Uterus (tissue), 4 donors: Measurements from ENCODE around the gene TLL1. TPM values are rescaled to one million over a fixed set of nuclear protein-coding genes. Genes with fewer than 3 reads are reported as not detected.

ENCODE experiments used
- DNase-seq, 2 donors: peaks; one replicate each; pipeline ENCODE4 v3.0.0-alpha.2; 2019 to 2020
- H3K27ac ChIP-seq, 2 donors: fragments of 200-600 bp; sonication (generic); 1 replicate in 1 of 2; 2 replicates in 1 of 2; pipeline ENCODE4 v1.5.1; 2016 to 2018
- H3K27me3 ChIP-seq, 2 donors: fragments of 200-600 bp; sonication (generic); one replicate each; pipeline ENCODE4 v1.5.1; 2018 to 2019; ENCODE audit warnings: control low read depth in 1 of 2
- H3K36me3 ChIP-seq, 2 donors: fragments of 200-600 bp; sonication (generic); one replicate each; pipeline ENCODE4 v1.5.1; 2019; ENCODE audit warnings: control low read depth in 1 of 2
- H3K4me1 ChIP-seq, 2 donors: fragments of 200-600 bp; sonication (generic); one replicate each; pipeline ENCODE4 v1.5.1; 2018 to 2019; ENCODE audit warnings: control low read depth in 1 of 2
- H3K4me3 ChIP-seq, 2 donors: fragments of 200-600 bp; sonication (generic); 1 replicate in 1 of 2; 2 replicates in 1 of 2; pipeline ENCODE4 v1.5.1; 2018 to 2019; ENCODE audit warnings: mild to moderate bottlenecking in 1 of 2
- H3K9me3 ChIP-seq, 2 donors: fragments of 200-600 bp; sonication (generic); one replicate each; pipeline ENCODE4 v1.5.1; 2019; ENCODE audit warnings: control low read depth in 1 of 2
- POLR2A ChIP-seq, 2 donors: fragments of 450-650 bp; IDR thresholded peaks; one replicate each; pipeline ENCODE4 v1.6.1; 2016; ENCODE audit warnings: antibody characterized with exemption in 2 of 2, mild to moderate bottlenecking in 1 of 2, moderate library complexity in 1 of 2
- intact Hi-C: fragments of 100-400 bp; cut with DNase I; formaldehyde crosslinking; loops from one replicate; pipeline ENCODE4 v1.15.1; 2023; ENCODE audit warnings: low total_unique reads
- total RNA-seq, 4 donors: library from RNA; depleted of rRNA in 3 of 4; stranded (reverse); fragments of >200 nt in 3 of 4; gene quantifications; one replicate each; pipeline versions ENCODE4 v1.1.0 to v1.2.4, GENCODE V29; 2014 to 2023
- TF ChIP-seq, protein P1 (sequence below), 4 experiments: fragments of 200-600 bp in 2 of 4; fragments of 450-650 bp in 2 of 4; sonication (generic) in 2 of 4; IDR thresholded peaks; one replicate each; pipeline ENCODE4 v1.5.1; 2016 to 2019; ENCODE audit warnings: antibody characterized with exemption in 4 of 4, mild to moderate bottlenecking in 2 of 4, moderate library complexity in 1 of 4
- donor health status: DM: yes; HTN: yes; CAD: no.

The TLL1 gene
- total RNA-seq: 10 to 100 TPM in 3 of 4 donors, 1 to 10 TPM in 1; 9.7 to 16.6 (median 13.8) TPM

DNA sequence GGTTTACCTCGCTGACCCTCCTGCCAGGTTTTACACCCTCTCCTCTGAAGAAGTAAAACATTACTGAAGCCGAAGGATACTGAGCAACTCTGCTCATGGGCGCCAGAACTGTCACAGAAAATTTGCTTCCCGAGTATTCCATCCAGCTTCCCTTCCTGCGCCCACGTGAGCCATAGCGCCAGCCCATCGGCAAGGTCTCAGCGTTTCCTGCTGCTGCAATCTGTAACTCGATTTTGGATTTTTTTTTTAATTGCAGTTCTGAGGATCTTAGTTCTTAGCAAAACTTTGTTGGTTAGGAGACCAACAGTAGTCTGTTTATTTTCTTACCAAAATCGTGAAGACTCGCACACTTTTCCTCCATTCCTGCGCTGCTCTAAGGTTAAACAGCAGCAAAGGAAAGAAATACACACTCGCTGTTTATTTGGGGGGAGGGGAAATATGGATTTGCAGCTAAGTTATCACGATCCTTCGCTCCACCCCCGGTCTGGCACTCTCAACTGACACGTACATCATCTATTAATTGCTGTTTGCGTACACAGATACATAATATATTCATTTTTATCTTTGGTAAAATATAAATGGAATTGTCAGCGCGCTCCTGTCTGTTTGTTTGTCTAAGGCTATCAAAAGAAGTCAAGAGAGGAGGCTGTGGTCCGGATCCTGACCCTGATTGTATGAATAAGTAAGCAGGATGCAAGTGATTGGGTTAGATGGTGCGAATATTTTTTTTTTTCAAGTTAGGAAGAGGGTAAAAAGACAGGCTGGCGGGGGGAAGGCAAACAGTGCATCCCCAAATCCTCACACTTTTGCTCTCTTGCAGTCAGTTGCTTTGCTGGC, at the start of gene TLL1:
TSS of gene TLL1 (plus strand) at position 777 of the 837 bp plus-strand sequence. CDS start 668 bp downstream, outside the sequence.
- Histone ChIP-seq H3K36me3 (no peaks in the 10 kb centered on the region), H3K9me3 (no peaks in the 10 kb centered on the region), H3K27ac (peak within 1 kb of the TSS; percentile 43 to 45), H3K4me1 (no peaks in the 10 kb centered on the region), H3K4me3 (peak within 1 kb of the TSS; percentile 27 to 34), H3K27me3 (no peaks in the 10 kb centered on the region)
- no peak for TF ChIP-seq POLR2A (IDR thresholded peaks at IDR 0.05)
- TF ChIP-seq, protein P1, sequence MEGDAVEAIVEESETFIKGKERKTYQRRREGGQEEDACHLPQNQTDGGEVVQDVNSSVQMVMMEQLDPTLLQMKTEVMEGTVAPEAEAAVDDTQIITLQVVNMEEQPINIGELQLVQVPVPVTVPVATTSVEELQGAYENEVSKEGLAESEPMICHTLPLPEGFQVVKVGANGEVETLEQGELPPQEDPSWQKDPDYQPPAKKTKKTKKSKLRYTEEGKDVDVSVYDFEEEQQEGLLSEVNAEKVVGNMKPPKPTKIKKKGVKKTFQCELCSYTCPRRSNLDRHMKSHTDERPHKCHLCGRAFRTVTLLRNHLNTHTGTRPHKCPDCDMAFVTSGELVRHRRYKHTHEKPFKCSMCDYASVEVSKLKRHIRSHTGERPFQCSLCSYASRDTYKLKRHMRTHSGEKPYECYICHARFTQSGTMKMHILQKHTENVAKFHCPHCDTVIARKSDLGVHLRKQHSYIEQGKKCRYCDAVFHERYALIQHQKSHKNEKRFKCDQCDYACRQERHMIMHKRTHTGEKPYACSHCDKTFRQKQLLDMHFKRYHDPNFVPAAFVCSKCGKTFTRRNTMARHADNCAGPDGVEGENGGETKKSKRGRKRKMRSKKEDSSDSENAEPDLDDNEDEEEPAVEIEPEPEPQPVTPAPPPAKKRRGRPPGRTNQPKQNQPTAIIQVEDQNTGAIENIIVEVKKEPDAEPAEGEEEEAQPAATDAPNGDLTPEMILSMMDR (IDR thresholded peaks at IDR 0.05): no peak
- intact Hi-C loops: no loop called here
- no peak for DNase-seq

DNA sequence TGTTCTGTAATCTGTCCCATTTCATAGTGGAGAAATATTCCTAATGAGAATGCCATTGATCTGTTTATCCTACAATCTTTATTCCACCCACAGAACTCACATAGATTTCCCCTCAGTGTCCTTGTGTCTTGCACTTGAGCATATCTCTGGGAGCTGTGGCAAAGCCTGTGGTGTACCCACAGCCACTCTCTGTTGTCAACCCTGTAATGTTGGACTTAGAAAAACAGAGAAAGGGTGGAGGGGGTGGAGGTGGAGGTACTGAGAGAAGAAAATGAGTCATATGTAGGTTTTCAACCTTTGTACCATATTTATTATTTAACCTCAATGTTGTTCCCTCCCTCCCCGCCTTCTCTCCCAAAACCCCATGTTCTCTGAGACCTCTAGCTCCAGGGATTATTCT, 46.9 kb upstream of the TLL1 start:
- intact Hi-C loops: no loop called here
- DNase-seq: no peak
- H3K27me3 ChIP-seq: no peaks in the 10 kb centered on the region
- H3K4me3 ChIP-seq: no peak overlapping the region
- no peaks in the 10 kb centered on the region for H3K4me1 ChIP-seq
- H3K27ac ChIP-seq: no peak overlapping the region
- TF ChIP-seq POLR2A (IDR thresholded peaks at IDR 0.05): no peak
- TF ChIP-seq, protein P1 (IDR thresholded peaks at IDR 0.05): no peak
- H3K9me3 ChIP-seq: no peaks in the 10 kb centered on the region
- H3K36me3 ChIP-seq: no peaks in the 10 kb centered on the region

DNA sequence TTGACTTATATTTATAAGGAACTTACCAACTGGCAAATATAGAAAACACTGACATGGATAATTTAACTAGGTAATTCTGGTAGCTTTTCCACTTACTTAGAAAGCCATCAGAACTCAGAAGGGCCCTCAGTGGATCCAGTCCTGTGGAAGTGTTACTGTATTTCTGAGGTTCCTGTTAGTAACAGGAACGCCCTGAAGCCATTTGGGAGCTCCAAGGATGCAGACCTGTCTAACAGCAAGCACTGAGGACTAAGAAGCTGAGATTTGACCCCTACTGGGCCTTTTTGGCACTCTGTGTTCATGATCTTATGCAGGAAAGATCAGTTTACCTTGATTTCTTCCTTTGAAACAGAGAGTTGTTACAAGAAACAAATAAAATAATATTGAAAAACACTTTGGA, 46.0 kb upstream of the TLL1 start:
- intact Hi-C loops: no loop called here
- H3K36me3 ChIP-seq: no peaks in the 10 kb centered on the region
- DNase-seq: no peak
- no peak for TF ChIP-seq POLR2A (IDR thresholded peaks at IDR 0.05)
- TF ChIP-seq, protein P1 (IDR thresholded peaks at IDR 0.05): no peak
- H3K9me3 ChIP-seq: no peaks in the 10 kb centered on the region
- H3K27ac ChIP-seq: no peak overlapping the region
- no peak overlapping the region for H3K4me3 ChIP-seq
- H3K4me1 ChIP-seq: no peaks in the 10 kb centered on the region
- H3K27me3 ChIP-seq: no peaks in the 10 kb centered on the region

DNA sequence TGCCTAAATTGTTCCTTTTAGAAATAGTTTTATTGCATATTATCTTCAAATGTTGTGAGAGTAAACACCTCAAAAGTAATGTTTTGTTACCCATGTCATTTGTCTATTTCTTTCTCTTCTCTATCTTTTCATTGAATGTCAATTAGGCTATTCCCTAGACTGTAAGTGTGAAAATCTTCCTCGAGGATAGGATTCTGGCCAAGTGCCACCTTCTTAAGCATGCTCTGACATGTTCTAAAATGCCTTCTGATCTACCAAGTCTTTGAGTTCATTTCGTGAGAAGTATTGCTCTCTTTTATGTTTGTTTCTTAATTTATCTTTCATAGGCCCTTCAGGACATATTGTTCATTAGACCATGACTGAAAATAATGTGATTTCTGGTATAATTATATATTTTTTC, 44.1 kb upstream of the TLL1 start:
- no peaks in the 10 kb centered on the region for H3K36me3 ChIP-seq
- H3K27me3 ChIP-seq: no peaks in the 10 kb centered on the region
- H3K4me1 ChIP-seq: no peaks in the 10 kb centered on the region
- H3K9me3 ChIP-seq: no peaks in the 10 kb centered on the region
- TF ChIP-seq, protein P1 (IDR thresholded peaks at IDR 0.05): no peak
- no peak for TF ChIP-seq POLR2A (IDR thresholded peaks at IDR 0.05)
- no peak for DNase-seq
- no peak overlapping the region for H3K27ac ChIP-seq
- H3K4me3 ChIP-seq: no peak overlapping the region
- intact Hi-C loops: no loop called here

DNA sequence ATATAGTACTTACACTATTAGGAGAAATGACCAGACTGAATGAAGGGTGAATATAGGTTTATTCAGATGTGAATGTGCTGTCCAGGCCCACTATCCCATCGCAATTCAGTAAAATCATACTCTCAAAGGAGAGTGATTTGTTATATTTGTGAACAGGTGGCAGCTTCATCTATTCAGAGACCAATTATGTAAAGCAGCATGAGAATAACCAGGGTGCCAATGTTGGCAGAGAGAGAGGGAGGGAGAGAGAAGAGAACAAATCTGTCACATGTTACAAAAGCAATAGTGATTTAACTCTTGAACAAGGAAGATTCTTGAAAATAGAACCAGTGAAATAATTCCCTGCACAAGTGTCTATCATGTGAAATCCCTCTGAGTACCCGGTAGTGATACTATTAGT, 38.9 kb upstream of the TLL1 start:
- Histone ChIP-seq H3K27ac (no peak overlapping the region), H3K4me1 (no peaks in the 10 kb centered on the region), H3K4me3 (no peak overlapping the region), H3K27me3 (no peaks in the 10 kb centered on the region), H3K9me3 (no peaks in the 10 kb centered on the region), H3K36me3 (no peaks in the 10 kb centered on the region)
- no peak for DNase-seq
- intact Hi-C loops: no loop called here
- no peak for TF ChIP-seq POLR2A (IDR thresholded peaks at IDR 0.05)
- TF ChIP-seq, protein P1 (IDR thresholded peaks at IDR 0.05): no peak
